Stimulated activated CD4-positive, alpha-beta T cell treated with anti-CD3 and anti-CD28 coated beads, TNF-alpha, amount 100 ng/mL, for 24 hours (primary cell): ENCODE results near the gene ACSL3.
A peak's percentile ranks its signal among the peaks of the same experiment; 100 is the strongest.
"Not testable (repeated sequence)": the region's sequence is repeated elsewhere in the genome, so short reads cannot be mapped to it uniquely, and the experiment has no call there.

Experiments
- DNase-seq, 3 experiments: peaks; one replicate each; pipeline ENCODE4 v3.0.0-alpha.2; 2020; ENCODE audit warnings: low read depth in 3 of 3

ACSL3 gene

GRCh38 chr2:222860740-222861410, at the start of gene ACSL3:
Gene ACSL3, plus strand, starts transcription at chr2:222861036. Its CDS starts 47,737 bp downstream, at chr2:222908773.
- peak; percentile 80 to 92 (median 88) for DNase-seq

DNA sequence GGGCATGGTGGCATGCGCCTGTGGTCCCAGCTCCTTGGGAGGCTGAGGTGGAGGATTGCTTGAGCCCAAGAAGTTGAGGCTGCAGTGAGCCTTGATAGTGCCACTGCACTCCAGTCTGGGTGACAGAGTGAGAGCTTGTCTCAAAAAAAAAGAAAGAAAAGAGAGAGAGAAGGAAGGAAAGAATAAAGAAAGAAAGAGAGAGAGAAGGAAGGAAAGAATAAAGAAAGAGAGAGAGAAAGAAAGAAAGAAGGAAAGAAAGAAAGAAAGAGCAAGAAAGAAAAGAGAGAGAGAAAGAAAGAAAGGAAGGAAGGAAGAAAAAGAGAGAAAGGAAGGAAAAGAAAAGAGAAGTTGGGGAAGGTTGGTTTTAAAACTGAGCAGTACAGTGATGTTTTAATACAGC, 49.0 kb upstream of the ACSL3 start:
- DNase-seq, result no peak

DNA sequence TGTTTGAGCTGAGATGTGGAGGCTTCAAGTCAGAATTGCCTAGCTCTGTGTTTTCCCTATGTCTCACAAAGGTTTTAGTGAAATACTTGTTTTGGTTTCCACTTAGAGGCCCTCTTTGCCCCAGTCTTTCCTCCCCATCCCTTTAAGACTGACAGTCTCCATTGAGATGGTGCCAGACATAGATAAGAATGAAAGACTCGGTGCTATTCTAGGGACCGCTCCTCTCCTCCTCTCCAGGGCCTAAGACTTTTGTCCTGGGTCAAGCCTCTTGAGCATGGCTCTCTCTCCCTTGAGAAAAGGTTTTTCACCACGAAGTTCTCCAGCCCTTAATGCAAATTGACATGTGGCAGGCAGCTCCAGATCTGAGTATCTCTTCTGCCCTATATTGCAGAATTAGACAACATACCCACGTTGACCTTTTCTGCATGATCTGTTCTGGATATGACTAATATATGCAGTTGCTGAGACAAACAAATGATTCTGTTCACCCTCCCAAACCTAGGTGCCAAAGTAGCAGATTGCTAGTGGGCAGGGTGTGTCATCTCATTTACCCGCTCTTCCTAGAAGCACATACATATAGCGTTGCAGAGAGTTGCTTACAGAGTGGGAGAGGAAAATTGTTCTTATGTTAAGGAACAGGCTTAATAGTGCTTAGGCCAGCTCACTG, 47.5 kb upstream of the ACSL3 start:
- DNase-seq, result no peak

- DNase-seq, result no peak
These were observed 41.0 kb upstream of the ACSL3 start for GRCh38 chr2:222819722-222820333.

- DNase-seq, result no peak
These were observed 37.5 kb upstream of the ACSL3 start for GRCh38 chr2:222823183-222823930.

- no peak for DNase-seq
These were observed 35.8 kb upstream of the ACSL3 start for GRCh38 chr2:222825031-222825430.

- no peak for DNase-seq
These were observed 33.4 kb upstream of the ACSL3 start for GRCh38 chr2:222827417-222827816.

DNA sequence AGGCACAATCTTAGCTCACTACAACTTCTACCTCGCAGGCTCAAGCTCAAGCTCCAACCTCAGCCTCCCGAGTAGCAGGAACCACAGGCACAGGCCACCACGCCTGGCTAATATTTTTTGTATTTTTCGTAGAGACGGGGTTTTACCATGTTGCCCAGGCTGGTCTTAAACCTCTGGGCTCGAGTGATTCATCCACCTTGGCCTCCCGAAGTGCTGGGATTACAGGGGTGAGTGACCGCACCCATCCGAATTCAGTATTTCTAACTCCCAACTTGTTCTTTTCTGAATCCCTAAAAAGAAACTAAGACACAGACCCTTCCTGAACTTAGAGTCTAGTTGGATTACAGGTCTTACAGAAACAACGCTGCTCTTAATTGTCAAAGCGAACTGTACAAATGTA, 32.3 kb upstream of the ACSL3 start:
- DNase-seq, result no peak

DNA sequence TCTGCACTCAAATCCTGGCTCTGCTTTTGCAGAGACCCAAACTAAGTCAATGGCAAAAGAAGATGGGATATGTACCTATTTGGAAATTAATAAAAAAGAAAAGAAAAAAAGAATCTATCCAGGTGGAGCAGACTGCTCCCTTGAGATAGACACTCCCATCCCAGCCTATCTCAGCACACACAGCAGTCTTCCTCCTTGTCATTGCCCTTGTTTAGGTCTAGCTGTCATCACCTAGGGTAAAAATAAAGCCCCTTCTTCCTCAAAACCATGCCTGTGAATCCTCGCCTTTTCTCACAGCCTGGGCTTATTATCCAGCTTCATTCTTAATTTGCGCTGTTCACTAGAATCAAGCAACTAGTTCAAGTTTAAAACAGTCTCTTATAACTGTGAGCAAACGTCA, 30.7 kb upstream of the ACSL3 start:
- no peak for DNase-seq

- DNase-seq, result no peak
These were observed 27.4 kb upstream of the ACSL3 start for GRCh38 chr2:222833410-222833809.

- DNase-seq, result no peak
These were observed 25.6 kb upstream of the ACSL3 start for GRCh38 chr2:222835143-222835822.

DNA sequence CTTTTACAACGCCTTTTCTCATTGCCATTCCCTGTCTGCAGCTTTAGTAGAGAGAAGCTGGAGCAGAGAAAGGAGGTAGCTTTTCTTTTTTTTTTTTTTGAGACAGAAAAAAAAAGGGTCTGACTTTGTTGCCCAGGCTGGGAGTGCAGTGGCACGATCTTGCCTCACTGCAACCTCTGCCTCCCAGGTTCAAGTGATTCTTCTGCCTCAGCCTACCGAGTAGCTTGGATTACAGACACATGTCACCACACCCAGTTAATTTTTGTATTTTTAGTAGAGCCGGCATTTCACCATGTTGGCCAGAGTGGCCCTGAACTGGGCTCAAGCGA, 25.0 kb upstream of the ACSL3 start:
- no peak for DNase-seq

DNA sequence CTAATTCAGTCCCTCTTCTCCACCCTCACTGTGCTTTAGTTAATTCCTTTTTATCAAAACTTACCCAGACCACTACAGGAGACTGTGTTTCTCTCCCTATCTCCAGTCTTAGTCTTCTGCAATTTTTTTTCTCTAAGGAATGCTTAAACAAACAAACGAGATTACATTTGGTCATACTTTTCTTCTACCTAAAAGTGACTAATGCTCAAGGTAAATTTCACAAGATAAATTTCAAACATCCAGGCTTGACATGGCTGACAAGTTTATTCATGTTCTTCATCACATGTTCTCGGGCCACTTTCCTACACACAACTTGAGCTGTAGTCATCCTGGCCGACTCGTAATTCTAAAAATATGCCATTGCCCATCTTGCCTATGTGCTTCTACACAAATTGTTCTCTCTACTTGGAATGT, 23.2 kb upstream of the ACSL3 start:
- no peak for DNase-seq

- no peak for DNase-seq
These were observed 20.6 kb upstream of the ACSL3 start for GRCh38 chr2:222840060-222840802.

- DNase-seq, result no peak
These were observed 18.2 kb upstream of the ACSL3 start for GRCh38 chr2:222842491-222843174.

GRCh38 chr2:222844323-222844722, 16.5 kb upstream of the ACSL3 start:
- no peak for DNase-seq

DNA sequence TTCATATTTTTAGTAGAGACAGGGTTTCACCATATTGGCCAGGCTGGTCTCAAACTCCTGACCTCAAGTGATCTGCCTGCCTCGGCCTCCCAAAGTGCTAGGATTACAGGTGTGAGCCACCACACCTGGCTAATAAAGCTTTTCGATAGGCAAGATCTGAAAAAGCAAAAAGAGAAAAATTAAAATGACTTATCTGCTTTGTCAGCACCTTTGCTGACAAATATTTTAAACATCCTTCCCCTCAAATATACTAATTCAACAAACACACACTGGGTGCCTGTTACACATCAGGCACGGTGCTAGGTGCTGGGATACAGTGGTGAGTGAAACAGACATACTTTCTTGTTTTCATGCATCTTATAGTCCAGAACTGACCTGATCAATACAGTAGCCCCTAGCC, 15.5 kb upstream of the ACSL3 start:
- DNase-seq, result not testable (repeated sequence)

DNA sequence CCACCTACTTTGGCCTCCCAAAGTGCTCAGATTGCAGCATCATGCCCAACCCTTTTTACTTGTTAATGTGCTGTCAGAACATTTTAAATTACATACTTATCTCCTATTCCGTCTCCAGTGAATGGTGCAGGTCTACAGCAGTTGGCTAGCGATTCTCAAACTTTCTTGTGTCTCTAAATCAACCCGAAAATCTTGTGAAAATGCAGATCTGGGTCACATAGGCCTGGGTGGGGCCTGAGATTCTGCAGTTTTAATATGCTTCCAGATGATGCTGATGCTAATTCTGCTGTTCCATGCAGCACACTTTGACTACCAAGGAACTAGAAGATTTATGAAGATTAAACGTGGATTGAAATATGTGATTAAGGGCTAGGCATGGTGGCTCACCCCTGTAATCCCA, 14.8 kb upstream of the ACSL3 start:
- DNase-seq, result no peak

DNA sequence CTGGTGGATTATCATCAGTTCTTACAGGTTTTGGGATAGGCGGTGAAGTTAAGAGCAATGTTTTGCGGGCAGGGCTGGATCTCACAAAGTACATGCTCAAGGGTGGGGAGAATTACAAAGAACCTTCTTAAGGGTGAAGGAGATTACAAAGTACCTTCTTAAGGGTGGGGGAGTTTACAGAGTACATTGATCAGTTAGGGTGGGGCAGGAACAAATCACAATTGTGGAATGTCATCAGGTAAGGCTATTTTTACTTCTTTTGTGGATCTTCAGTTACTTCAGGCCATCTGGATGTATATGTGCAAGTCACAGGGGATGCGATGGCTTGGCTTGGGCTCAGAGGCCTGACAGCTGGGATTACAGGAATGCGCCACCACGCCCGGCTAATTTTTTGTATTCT, 12.8 kb upstream of the ACSL3 start:
- DNase-seq, result not testable (repeated sequence)

DNA sequence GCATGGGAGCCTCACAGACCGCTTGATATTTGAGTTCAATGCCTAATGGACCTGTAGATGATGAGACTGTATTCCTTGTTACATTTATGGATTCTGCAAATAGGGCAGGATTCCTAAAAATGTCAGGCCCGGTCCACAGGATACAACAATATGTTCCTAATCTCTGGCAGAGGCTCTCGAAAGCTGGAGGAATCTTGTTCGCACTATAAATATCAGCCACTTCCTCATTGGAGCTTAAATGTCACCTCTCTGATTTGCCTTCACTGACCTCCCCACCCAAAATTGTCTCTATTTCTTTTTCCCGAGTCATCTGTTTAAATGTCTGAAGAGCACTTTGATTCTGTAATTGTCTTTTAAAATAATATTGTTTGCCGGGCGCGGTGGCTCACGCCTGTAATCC, 12.0 kb upstream of the ACSL3 start:
- DNase-seq, result no peak
